ENCODE measurements around the gene TIMMDC1. TPM values are rescaled to one million over a fixed set of nuclear protein-coding genes. Genes with fewer than 3 reads are reported as not detected.

The TIMMDC1 gene
- polyA plus RNA-seq, 1 of the 3 experiments (the other 2 are of a cell fraction), result 128 TPM

DNA sequence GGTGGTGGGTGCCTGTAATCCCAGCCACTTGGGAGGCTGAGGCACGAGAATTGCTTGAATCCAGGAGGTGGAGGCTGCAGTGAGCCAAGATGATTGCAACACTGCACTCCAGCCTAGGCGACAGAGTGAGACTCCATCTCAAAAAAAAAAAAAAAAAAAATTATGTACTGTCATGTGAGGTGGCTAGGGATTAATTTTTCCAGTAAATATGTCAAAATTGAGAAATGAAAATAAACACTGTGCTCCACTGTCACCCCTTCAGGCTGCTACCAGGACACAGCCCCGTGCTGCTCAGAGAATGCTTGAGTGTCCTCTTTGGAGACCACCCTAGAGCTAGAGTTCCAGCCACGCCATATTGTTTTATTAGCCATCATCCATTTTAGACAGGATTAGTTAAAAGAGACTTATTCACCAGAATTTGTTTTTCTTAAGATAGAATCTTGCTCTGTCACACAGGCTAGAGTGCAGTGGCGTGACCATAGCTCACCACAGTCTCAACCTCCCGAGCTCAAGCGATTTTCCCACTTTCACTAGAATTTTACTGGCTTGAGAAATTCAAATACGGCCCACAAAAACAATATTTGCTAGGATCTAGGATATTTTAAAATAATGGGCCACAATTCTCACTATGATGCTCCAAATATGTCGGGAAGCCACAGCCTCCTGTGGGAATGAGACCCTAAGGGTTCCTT, 60.4 kb downstream of the TIMMDC1 start:
- Histone ChIP-seq H3K79me2 (ENCODE audit: insufficient read depth) (no peaks in the 10 kb centered on the region), H3K9me2 (no peaks in the 10 kb centered on the region), H3K4me1 (ENCODE audit: control insufficient read depth in 1 of 2, insufficient read depth in 2 of 2, low read depth in 1 of 2, low read length in 1 of 2) (no peaks in the 10 kb centered on the region; a peak in 1 of 4 replicates), H3K27me3 (ENCODE audit: insufficient read depth) (no peaks in the 10 kb centered on the region), H2AFZ (ENCODE audit: low read depth) (no peak overlapping the region), H3K4me2 (no peak overlapping the region), H3K36me3 (replicated peaks in 1 of 2; ENCODE audit: control insufficient read depth in 1 of 2, insufficient read depth in 2 of 2, low read length in 1 of 2) (no peaks in the 10 kb centered on the region), H3K9me3 (no peaks in the 10 kb centered on the region), H3K4me3 (ENCODE audit: low read depth in 2 of 2, low read length in 1 of 2) (no peak overlapping the region), H3K9ac (no peak overlapping the region), H4K20me1 (ENCODE audit: insufficient read depth) (no peaks in the 10 kb centered on the region), H3F3A (replicated peaks; ENCODE audit: insufficient read depth) (no peaks in the 10 kb centered on the region), H3K27ac (ENCODE audit: low read depth in 2 of 2, low read length in 1 of 2) (no peak overlapping the region)
- ChIA-PET POLR2A (no interaction called here), CTCF (no interaction called here)
- 71% methylated on average over 9 of the region's 9 CpGs for WGBS (ENCODE audit: low lambda C conversion rate)
- no peak for TF ChIP-seq FOSL2 (IDR thresholded peaks at IDR 0.05; ENCODE audit: borderline replicate concordance, low read depth)
- no peak for TF ChIP-seq GABPA (IDR thresholded peaks at IDR 0.05; ENCODE audit: low read depth)
- TF ChIP-seq RFX5 (IDR thresholded peaks at IDR 0.05; ENCODE audit: low read length), result no peak
- no peak for TF ChIP-seq MAX (IDR thresholded peaks at IDR 0.05; ENCODE audit: low read depth)
- no peak for TF ChIP-seq RCOR1 (IDR thresholded peaks at IDR 0.05; ENCODE audit: low read length)
- no peak for TF ChIP-seq GATA2 (CRISPR knock-in tag; IDR thresholded peaks at IDR 0.05)
- TF ChIP-seq SIN3A (IDR thresholded peaks at IDR 0.05; ENCODE audit: borderline replicate concordance, low read depth, low read length), result no peak
- no peak for DNase-seq

DNA sequence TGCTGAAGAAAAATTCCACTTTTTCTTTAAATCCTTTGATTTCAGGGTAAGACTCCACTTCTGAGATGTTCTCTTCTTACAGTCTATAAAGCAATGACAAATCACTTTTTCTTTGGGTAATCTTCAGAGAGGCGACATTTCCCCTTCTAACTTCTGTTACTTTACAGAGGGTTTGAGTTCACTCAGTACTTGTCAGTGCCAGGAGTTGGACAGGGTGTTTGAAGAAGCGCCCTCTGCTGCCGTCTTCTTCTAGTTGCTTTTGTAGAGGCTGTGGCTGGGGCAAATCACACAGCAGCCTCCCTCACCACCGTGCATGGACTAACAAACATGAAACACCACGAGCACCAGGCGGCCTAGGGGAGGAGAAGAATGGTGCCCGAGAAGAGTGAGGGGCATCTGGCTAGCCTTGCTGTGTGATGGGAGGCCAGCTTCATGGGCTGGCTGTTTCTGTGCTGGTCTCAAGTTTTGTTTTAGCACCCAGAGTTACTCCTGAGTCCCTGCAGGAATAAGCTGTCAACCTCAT, 61.2 kb downstream of the TIMMDC1 start, which contains the start of gene CD80:
CD80 (minus strand) TSS at position 174 of the 523 bp plus-strand sequence. CDS start 1,886 bp downstream, outside the sequence.
- no peaks in the 10 kb centered on the region for H3F3A ChIP-seq (replicated peaks; ENCODE audit: insufficient read depth)
- CTCF ChIA-PET, result no interaction called here

More for the DNA sequence above, 61.2 kb downstream of the TIMMDC1 start, which contains the start of gene CD80:
- no peaks in the 10 kb centered on the region for H3K36me3 ChIP-seq (replicated peaks in 1 of 2; ENCODE audit: control insufficient read depth in 1 of 2, insufficient read depth in 2 of 2, low read length in 1 of 2)
- H2AFZ ChIP-seq (ENCODE audit: low read depth), result no peak within 1 kb of the TSS
- no peak within 1 kb of the TSS for H3K4me2 ChIP-seq
- no peaks in the 10 kb centered on the region for H4K20me1 ChIP-seq (ENCODE audit: insufficient read depth)
- H3K27ac ChIP-seq (ENCODE audit: low read depth in 2 of 2, low read length in 1 of 2), result no peak within 1 kb of the TSS
- 61% methylated on average over 7 of the region's 7 CpGs for WGBS (ENCODE audit: low lambda C conversion rate)
- no peaks in the 10 kb centered on the region; a peak in 1 of 4 replicates for H3K4me1 ChIP-seq (ENCODE audit: control insufficient read depth in 1 of 2, insufficient read depth in 2 of 2, low read depth in 1 of 2, low read length in 1 of 2)
- no peaks in the 10 kb centered on the region for H3K9me2 ChIP-seq
- no peak for TF ChIP-seq RFX5 (IDR thresholded peaks at IDR 0.05; ENCODE audit: low read length)
- TF ChIP-seq CTCF (IDR thresholded peaks at IDR 0.05), result no peak; the same call in 1 of the 2 replicates
- no peak for TF ChIP-seq RXRA (IDR thresholded peaks at IDR 0.05; ENCODE audit: borderline replicate concordance, low read depth)
- no peak for TF ChIP-seq TAF1 (IDR thresholded peaks at IDR 0.05; ENCODE audit: borderline replicate concordance, low read depth, low read length)
- TF ChIP-seq MAX (IDR thresholded peaks at IDR 0.05; ENCODE audit: low read depth), result no peak
- TF ChIP-seq, protein P1, sequence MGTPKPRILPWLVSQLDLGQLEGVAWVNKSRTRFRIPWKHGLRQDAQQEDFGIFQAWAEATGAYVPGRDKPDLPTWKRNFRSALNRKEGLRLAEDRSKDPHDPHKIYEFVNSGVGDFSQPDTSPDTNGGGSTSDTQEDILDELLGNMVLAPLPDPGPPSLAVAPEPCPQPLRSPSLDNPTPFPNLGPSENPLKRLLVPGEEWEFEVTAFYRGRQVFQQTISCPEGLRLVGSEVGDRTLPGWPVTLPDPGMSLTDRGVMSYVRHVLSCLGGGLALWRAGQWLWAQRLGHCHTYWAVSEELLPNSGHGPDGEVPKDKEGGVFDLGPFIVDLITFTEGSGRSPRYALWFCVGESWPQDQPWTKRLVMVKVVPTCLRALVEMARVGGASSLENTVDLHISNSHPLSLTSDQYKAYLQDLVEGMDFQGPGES (IDR thresholded peaks at IDR 0.05; ENCODE audit: low read depth, low read length), result no peak
- no peak for TF ChIP-seq PBX3 (IDR thresholded peaks at IDR 0.05)
- TF ChIP-seq NRF1 (IDR thresholded peaks at IDR 0.05; ENCODE audit: low read depth, low read length), result no peak
- TF ChIP-seq SIN3A (IDR thresholded peaks at IDR 0.05; ENCODE audit: borderline replicate concordance, low read depth, low read length), result no peak
- no peak for TF ChIP-seq FOXM1 (IDR thresholded peaks at IDR 0.05; ENCODE audit: low read depth)
- no peak for TF ChIP-seq MXI1 (IDR thresholded peaks at IDR 0.05; ENCODE audit: low read depth, low read length)
- TF ChIP-seq CHD2 (IDR thresholded peaks at IDR 0.05; ENCODE audit: low read length, partially characterized antibody), result no peak
- TF ChIP-seq RCOR1 (IDR thresholded peaks at IDR 0.05; ENCODE audit: low read length), result no peak
- TF ChIP-seq POLR2AphosphoS5 (IDR thresholded peaks at IDR 0.05; ENCODE audit: low read depth, low read length), result no peak
- no peak for TF ChIP-seq GABPA (IDR thresholded peaks at IDR 0.05; ENCODE audit: low read depth)
- TF ChIP-seq, protein P2, sequence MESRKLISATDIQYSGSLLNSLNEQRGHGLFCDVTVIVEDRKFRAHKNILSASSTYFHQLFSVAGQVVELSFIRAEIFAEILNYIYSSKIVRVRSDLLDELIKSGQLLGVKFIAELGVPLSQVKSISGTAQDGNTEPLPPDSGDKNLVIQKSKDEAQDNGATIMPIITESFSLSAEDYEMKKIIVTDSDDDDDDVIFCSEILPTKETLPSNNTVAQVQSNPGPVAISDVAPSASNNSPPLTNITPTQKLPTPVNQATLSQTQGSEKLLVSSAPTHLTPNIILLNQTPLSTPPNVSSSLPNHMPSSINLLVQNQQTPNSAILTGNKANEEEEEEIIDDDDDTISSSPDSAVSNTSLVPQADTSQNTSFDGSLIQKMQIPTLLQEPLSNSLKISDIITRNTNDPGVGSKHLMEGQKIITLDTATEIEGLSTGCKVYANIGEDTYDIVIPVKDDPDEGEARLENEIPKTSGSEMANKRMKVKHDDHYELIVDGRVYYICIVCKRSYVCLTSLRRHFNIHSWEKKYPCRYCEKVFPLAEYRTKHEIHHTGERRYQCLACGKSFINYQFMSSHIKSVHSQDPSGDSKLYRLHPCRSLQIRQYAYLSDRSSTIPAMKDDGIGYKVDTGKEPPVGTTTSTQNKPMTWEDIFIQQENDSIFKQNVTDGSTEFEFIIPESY (IDR thresholded peaks at IDR 0.05; ENCODE audit: borderline replicate concordance, low read depth), result no peak
- no peak for TF ChIP-seq EZH2phosphoT487 (IDR thresholded peaks at IDR 0.05; ENCODE audit: borderline replicate concordance, low read depth)
- no peak within 1 kb of the TSS for H3K9ac ChIP-seq
- no peak within 1 kb of the TSS for H3K4me3 ChIP-seq (ENCODE audit: low read depth in 2 of 2, low read length in 1 of 2)
- no peaks in the 10 kb centered on the region for H3K27me3 ChIP-seq (ENCODE audit: insufficient read depth)
- POLR2A ChIA-PET, result no interaction called here
- H3K79me2 ChIP-seq (ENCODE audit: insufficient read depth), result no peaks in the 10 kb centered on the region
- no peak for DNase-seq
- no peaks in the 10 kb centered on the region for H3K9me3 ChIP-seq
